Progenitor cell of endocrine pancreas (in vitro differentiated cells): ENCODE data around the gene SCRT2. TPM values are rescaled to one million over a fixed set of nuclear protein-coding genes. Genes with fewer than 3 reads are reported as not detected.
"Not testable (repeated sequence)": the region's sequence is repeated elsewhere in the genome, so short reads cannot be mapped to it uniquely, and the experiment has no call there.

ENCODE experiments used
- DNase-seq: peaks from one replicate; pipeline ENCODE4 v3.0.0; 2021; ENCODE audit warnings: low spot score; ENCODE audit not compliant: unreplicated experiment
- H3K27ac Mint-ChIP-seq: 2 replicates; pipeline ENCODE4 v1.8.0; 2021; ENCODE audit warnings: mild to moderate bottlenecking, moderate library complexity, mixed read lengths
- H3K27me3 Mint-ChIP-seq: 2 replicates; pipeline ENCODE4 v1.8.0; 2021; ENCODE audit warnings: mixed read lengths
- H3K36me3 Mint-ChIP-seq: 2 replicates; pipeline ENCODE4 v1.8.0; 2022; ENCODE audit warnings: mixed read lengths; ENCODE audit not compliant: insufficient read depth
- H3K4me1 Mint-ChIP-seq: 2 replicates; pipeline ENCODE4 v1.8.0; 2021; ENCODE audit warnings: low read depth, mixed read lengths
- H3K4me3 Mint-ChIP-seq: 2 replicates; pipeline ENCODE4 v1.8.0; 2021; ENCODE audit warnings: low read depth, mild to moderate bottlenecking, moderate library complexity, mixed read lengths
- H3K9me3 Mint-ChIP-seq: 2 replicates; pipeline ENCODE4 v1.8.0; 2021; ENCODE audit warnings: low read depth, mixed read lengths
- CTCF ChIP-seq: fragments of 200-600 bp; sonication (generic); IDR thresholded peaks from one replicate; pipeline ENCODE4 v1.5.0; 2021; ENCODE audit warnings: antibody characterized with exemption, mild to moderate bottlenecking; ENCODE audit not compliant: unreplicated experiment
- total RNA-seq: library from RNA; stranded (reverse); gene quantifications from 2 replicates; pipeline ENCODE4 v1.2.1, GENCODE V29; 2021

SCRT2 gene
- total RNA-seq, 1 donor from 2014 or later: not detected

- Mint-ChIP-seq H3K27me3 (peaks cover 57% of the 10 kb centered on the region), H3K27ac (peak overlapping the region; percentile 22)
These were observed 19.7 kb upstream of the SCRT2 start for GRCh38 chr20:695165-695866.

GRCh38 chr20:694496-694895, 18.9 kb upstream of the SCRT2 start:
- Mint-ChIP-seq H3K4me3 (no peak overlapping the region), H3K9me3 (no peaks in the 10 kb centered on the region), H3K27me3 (peaks cover 56% of the 10 kb centered on the region), H3K27ac (no peak overlapping the region), H3K4me1 (peaks cover 16% of the 10 kb centered on the region), H3K36me3 (no peaks in the 10 kb centered on the region)
- TF ChIP-seq CTCF: no peak
- no peak for DNase-seq

More at GRCh38 chr20:695165-695866, 19.7 kb upstream of the SCRT2 start:
- no peaks in the 10 kb centered on the region for H3K36me3 Mint-ChIP-seq
- H3K9me3 Mint-ChIP-seq: no peaks in the 10 kb centered on the region
- no peak for TF ChIP-seq CTCF
- no peak overlapping the region for H3K4me3 Mint-ChIP-seq
- no peak for DNase-seq
- peaks cover 16% of the 10 kb centered on the region for H3K4me1 Mint-ChIP-seq

GRCh38 chr20:693786-694185, 18.2 kb upstream of the SCRT2 start:
- H3K4me3 Mint-ChIP-seq, H3K36me3 Mint-ChIP-seq, H3K27ac Mint-ChIP-seq, DNase-seq, H3K9me3 Mint-ChIP-seq: not testable (repeated sequence)
- H3K27me3 Mint-ChIP-seq: peaks cover 57% of the 10 kb centered on the region
- H3K4me1 Mint-ChIP-seq: peaks cover 17% of the 10 kb centered on the region

- Mint-ChIP-seq H3K4me1 (peaks cover 15% of the 10 kb centered on the region), H3K36me3 (no peaks in the 10 kb centered on the region), H3K9me3 (no peaks in the 10 kb centered on the region), H3K4me3 (no peak overlapping the region), H3K27me3 (peaks cover 64% of the 10 kb centered on the region), H3K27ac (no peak overlapping the region)
- TF ChIP-seq CTCF: no peak
- DNase-seq: no peak
These were observed 16.4 kb upstream of the SCRT2 start for GRCh38 chr20:692044-692443.

GRCh38 chr20:689947-690346, 14.3 kb upstream of the SCRT2 start:
- H3K4me1 Mint-ChIP-seq: peaks cover 7% of the 10 kb centered on the region
- H3K27me3 Mint-ChIP-seq: peaks cover 68% of the 10 kb centered on the region
- no peak overlapping the region for H3K27ac Mint-ChIP-seq
- H3K4me3 Mint-ChIP-seq: no peak overlapping the region
- no peaks in the 10 kb centered on the region for H3K9me3 Mint-ChIP-seq
- H3K36me3 Mint-ChIP-seq: no peaks in the 10 kb centered on the region
- no peak for TF ChIP-seq CTCF
- DNase-seq: no peak

- no peak for TF ChIP-seq CTCF
- no peak for DNase-seq
- Mint-ChIP-seq H3K4me3 (no peak overlapping the region), H3K27ac (no peak overlapping the region), H3K4me1 (peaks cover 5% of the 10 kb centered on the region), H3K36me3 (no peaks in the 10 kb centered on the region), H3K9me3 (no peaks in the 10 kb centered on the region), H3K27me3 (peaks cover 67% of the 10 kb centered on the region)
These were observed 13.7 kb upstream of the SCRT2 start for GRCh38 chr20:689348-689747.
